Measurements from ENCODE around the gene KRT72.

The KRT72 gene

DNA sequence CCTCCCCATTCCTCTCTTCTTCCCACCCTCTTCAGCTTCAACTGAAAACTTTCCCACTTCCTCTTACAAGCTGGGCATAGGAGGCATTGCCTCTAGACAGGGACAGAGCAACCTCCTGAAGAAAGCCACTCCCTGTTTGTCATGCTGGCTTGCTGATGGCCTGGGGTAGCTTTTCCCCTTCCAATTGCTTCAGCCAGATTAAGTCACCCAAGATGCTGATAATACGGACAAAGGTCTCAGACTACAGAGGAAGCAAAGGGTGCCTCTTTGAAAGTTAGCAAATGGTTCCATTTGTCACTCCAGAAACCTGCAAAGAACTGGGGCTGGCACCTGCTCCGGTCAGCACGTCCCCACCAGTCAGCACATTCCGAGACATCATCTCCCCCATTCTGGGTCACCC is 44.7 kb upstream of the KRT72 start:
- TF ChIP-seq, protein P1, sequence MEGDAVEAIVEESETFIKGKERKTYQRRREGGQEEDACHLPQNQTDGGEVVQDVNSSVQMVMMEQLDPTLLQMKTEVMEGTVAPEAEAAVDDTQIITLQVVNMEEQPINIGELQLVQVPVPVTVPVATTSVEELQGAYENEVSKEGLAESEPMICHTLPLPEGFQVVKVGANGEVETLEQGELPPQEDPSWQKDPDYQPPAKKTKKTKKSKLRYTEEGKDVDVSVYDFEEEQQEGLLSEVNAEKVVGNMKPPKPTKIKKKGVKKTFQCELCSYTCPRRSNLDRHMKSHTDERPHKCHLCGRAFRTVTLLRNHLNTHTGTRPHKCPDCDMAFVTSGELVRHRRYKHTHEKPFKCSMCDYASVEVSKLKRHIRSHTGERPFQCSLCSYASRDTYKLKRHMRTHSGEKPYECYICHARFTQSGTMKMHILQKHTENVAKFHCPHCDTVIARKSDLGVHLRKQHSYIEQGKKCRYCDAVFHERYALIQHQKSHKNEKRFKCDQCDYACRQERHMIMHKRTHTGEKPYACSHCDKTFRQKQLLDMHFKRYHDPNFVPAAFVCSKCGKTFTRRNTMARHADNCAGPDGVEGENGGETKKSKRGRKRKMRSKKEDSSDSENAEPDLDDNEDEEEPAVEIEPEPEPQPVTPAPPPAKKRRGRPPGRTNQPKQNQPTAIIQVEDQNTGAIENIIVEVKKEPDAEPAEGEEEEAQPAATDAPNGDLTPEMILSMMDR (IDR thresholded peaks at IDR 0.05; ENCODE audit: insufficient read depth, low read length, poor library complexity, severe bottlenecking) = no peak
- no peak for TF ChIP-seq EZH2phosphoT487 (conservative IDR thresholded peaks at IDR 0.05; ENCODE audit: low read length)
- Histone ChIP-seq H3K9me3 (ENCODE audit: insufficient read depth, low read length) (no peaks in the 10 kb centered on the region), H3K27ac (ENCODE audit: low read depth, low read length) (no peak overlapping the region), H3K9me2 (replicated peaks; ENCODE audit: insufficient read depth, low read length) (no peaks in the 10 kb centered on the region), H3F3A (ENCODE audit: insufficient read depth) (no peaks in the 10 kb centered on the region), H3K27me3 (ENCODE audit: low read length) (no peaks in the 10 kb centered on the region), H3K4me3 (ENCODE audit: insufficient read depth, low read length, poor library complexity, severe bottlenecking) (no peak overlapping the region), H4K20me1 (ENCODE audit: low read depth, low read length) (no peaks in the 10 kb centered on the region), H2AFZ (ENCODE audit: low read depth, low read length, severe bottlenecking) (no peak overlapping the region), H3K9ac (ENCODE audit: low read length) (no peak overlapping the region), H3K4me2 (ENCODE audit: low read depth, low read length, poor library complexity, severe bottlenecking) (no peak overlapping the region), H3K36me3 (ENCODE audit: low read length) (no peaks in the 10 kb centered on the region), H3K79me2 (ENCODE audit: insufficient read depth, low read length) (no peaks in the 10 kb centered on the region)

DNA sequence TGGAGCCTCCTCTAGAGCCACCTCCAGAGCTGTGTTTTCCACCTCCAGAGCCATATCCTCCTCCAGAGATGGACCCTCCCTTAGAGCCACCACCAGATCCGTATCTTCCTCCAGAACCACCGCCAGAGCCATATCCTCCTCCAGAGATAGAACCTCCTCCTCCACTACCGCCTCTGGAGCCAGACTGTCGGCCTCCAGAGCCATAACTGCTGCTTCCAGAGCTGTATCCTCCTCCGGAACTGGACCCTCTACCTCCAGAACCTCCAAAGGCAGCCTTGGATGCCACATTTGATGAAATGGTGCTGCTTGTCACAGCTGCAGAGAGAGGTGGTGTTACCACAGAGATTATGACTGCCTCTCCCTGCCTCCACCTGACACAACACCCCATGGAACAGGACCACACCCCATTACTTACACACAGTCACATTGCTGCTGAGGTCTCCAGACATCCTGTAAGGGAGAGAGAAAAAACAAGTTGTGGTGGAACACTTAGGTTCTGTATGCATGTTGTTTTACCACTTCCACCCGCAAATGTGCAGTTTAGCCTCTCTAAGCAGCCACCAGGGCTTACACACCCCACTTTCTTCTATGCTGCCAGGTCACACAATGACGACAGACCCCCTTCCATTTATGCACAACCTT is 44.0 kb upstream of the KRT72 start:
- no peaks in the 10 kb centered on the region for H3F3A ChIP-seq (ENCODE audit: insufficient read depth)
- no peaks in the 10 kb centered on the region for H3K9me3 ChIP-seq (ENCODE audit: insufficient read depth, low read length)
- H3K9ac ChIP-seq (ENCODE audit: low read length) = no peak overlapping the region
- TF ChIP-seq EZH2phosphoT487 (conservative IDR thresholded peaks at IDR 0.05; ENCODE audit: low read length) = no peak
- TF ChIP-seq, protein P1 (IDR thresholded peaks at IDR 0.05; ENCODE audit: insufficient read depth, low read length, poor library complexity, severe bottlenecking) = no peak
- H3K27me3 ChIP-seq (ENCODE audit: low read length) = no peaks in the 10 kb centered on the region
- no peak overlapping the region for H3K27ac ChIP-seq (ENCODE audit: low read depth, low read length)
- H4K20me1 ChIP-seq (ENCODE audit: low read depth, low read length) = no peaks in the 10 kb centered on the region
- no peak overlapping the region for H2AFZ ChIP-seq (ENCODE audit: low read depth, low read length, severe bottlenecking)
- no peak overlapping the region for H3K4me3 ChIP-seq (ENCODE audit: insufficient read depth, low read length, poor library complexity, severe bottlenecking)
- H3K36me3 ChIP-seq (ENCODE audit: low read length) = no peaks in the 10 kb centered on the region
- H3K4me2 ChIP-seq (ENCODE audit: low read depth, low read length, poor library complexity, severe bottlenecking) = no peak overlapping the region
- no peaks in the 10 kb centered on the region for H3K79me2 ChIP-seq (ENCODE audit: insufficient read depth, low read length)
- H3K9me2 ChIP-seq (replicated peaks; ENCODE audit: insufficient read depth, low read length) = no peaks in the 10 kb centered on the region

DNA sequence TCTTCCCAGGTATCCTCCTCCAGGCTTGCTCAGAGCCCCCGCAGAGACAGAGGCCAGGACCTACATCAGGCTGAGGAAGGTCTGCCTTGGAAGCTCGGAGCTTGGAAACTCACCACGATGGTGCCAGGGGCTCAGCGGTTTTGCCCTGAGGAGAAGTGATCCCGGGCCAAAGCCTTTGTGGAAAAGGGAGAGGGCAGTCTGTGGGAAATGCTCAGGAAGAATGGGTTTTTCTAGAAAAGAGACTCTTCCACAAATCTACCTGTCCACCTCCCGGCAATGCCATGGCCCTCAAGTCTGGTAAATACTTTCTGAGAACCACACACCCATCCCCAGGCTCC is 42.8 kb upstream of the KRT72 start:
- no peak overlapping the region for H2AFZ ChIP-seq (ENCODE audit: low read depth, low read length, severe bottlenecking)
- H4K20me1 ChIP-seq (ENCODE audit: low read depth, low read length) = no peaks in the 10 kb centered on the region
- H3K9ac ChIP-seq (ENCODE audit: low read length) = no peak overlapping the region
- no peaks in the 10 kb centered on the region for H3K9me3 ChIP-seq (ENCODE audit: insufficient read depth, low read length)
- H3K27ac ChIP-seq (ENCODE audit: low read depth, low read length) = no peak overlapping the region
- H3K27me3 ChIP-seq (ENCODE audit: low read length) = no peaks in the 10 kb centered on the region
- no peaks in the 10 kb centered on the region for H3K9me2 ChIP-seq (replicated peaks; ENCODE audit: insufficient read depth, low read length)
- TF ChIP-seq, protein P1 (IDR thresholded peaks at IDR 0.05; ENCODE audit: insufficient read depth, low read length, poor library complexity, severe bottlenecking) = no peak
- no peak for TF ChIP-seq EZH2phosphoT487 (conservative IDR thresholded peaks at IDR 0.05; ENCODE audit: low read length)
- H3K36me3 ChIP-seq (ENCODE audit: low read length) = no peaks in the 10 kb centered on the region
- no peaks in the 10 kb centered on the region for H3K79me2 ChIP-seq (ENCODE audit: insufficient read depth, low read length)
- H3K4me3 ChIP-seq (ENCODE audit: insufficient read depth, low read length, poor library complexity, severe bottlenecking) = no peak overlapping the region
- no peak overlapping the region for H3K4me2 ChIP-seq (ENCODE audit: low read depth, low read length, poor library complexity, severe bottlenecking)
- no peaks in the 10 kb centered on the region for H3F3A ChIP-seq (ENCODE audit: insufficient read depth)
